CD4-positive, alpha-beta memory T cell (primary cell): Measurements from ENCODE around the gene NUMB. TPM values are rescaled to one million over a fixed set of nuclear protein-coding genes. Genes with fewer than 3 reads are reported as not detected.

ENCODE experiments used
- CTCF ChIA-PET: fragments of 350-600 bp; sonication (Branson Sonifier 250); formaldehyde crosslinking; loops from one replicate; lab custom pipeline; 2021; ENCODE audit warnings: inconsistent platforms; ENCODE audit not compliant: partially characterized antibody; lab: Charles Lee
- POLR2A ChIA-PET: fragments of 350-600 bp; sonication (Branson Sonifier 250); formaldehyde crosslinking; loops from one replicate; lab custom pipeline; 2021; ENCODE audit not compliant: partially characterized antibody; lab: Charles Lee
- DNase-seq, 5 donors: peaks; one replicate each; pipeline versions ENCODE4 v3.0.0 to v3.0.0-alpha.2; 2020 to 2022; ENCODE audit warnings: mixed read lengths in 1 of 5
- H3K27ac ChIP-seq: one replicate; pipeline ENCODE4 v1.7.0; 2013; ENCODE audit warnings: low read depth, low read length
- H3K27me3 ChIP-seq: 2 replicates; pipeline ENCODE4 v1.7.0; 2013; ENCODE audit warnings: mild to moderate bottlenecking, low read length, moderate library complexity; ENCODE audit not compliant: insufficient read depth
- H3K36me3 ChIP-seq: 2 replicates; pipeline ENCODE4 v1.7.0; 2013; ENCODE audit warnings: mild to moderate bottlenecking, low read length, moderate library complexity; ENCODE audit not compliant: insufficient read depth
- H3K4me1 ChIP-seq: 2 replicates; pipeline ENCODE4 v1.7.0; 2013; ENCODE audit warnings: mild to moderate bottlenecking, low read length, moderate library complexity; ENCODE audit not compliant: insufficient read depth
- H3K4me3 ChIP-seq, 2 donors: one replicate each; pipeline ENCODE4 v1.7.0; 2013; ENCODE audit warnings: low read length in 2 of 2, mild to moderate bottlenecking in 1 of 2
- H3K9me3 ChIP-seq, 2 donors: one replicate each; pipeline ENCODE4 v1.7.0; 2013; ENCODE audit warnings: low read length in 2 of 2, control low read depth in 1 of 2; ENCODE audit not compliant: control insufficient read depth in 1 of 2
- H3K27ac Mint-ChIP-seq, 7 donors: one replicate each; pipeline ENCODE4 v1.8.0; 2020 to 2021; ENCODE audit warnings: mixed read lengths in 7 of 7, mild to moderate bottlenecking in 6 of 7, inconsistent platforms in 3 of 7, moderate library complexity in 3 of 7
- H3K27me3 Mint-ChIP-seq, 2 donors: one replicate each; pipeline ENCODE4 v1.8.0; 2020 to 2021; ENCODE audit warnings: mixed read lengths in 2 of 2
- H3K36me3 Mint-ChIP-seq, 2 donors: one replicate each; pipeline ENCODE4 v1.8.0; 2020 to 2021; ENCODE audit warnings: mixed read lengths in 2 of 2, inconsistent platforms in 1 of 2, mild to moderate bottlenecking in 1 of 2
- H3K4me1 Mint-ChIP-seq, 4 donors: one replicate each; pipeline ENCODE4 v1.8.0; 2020 to 2021; ENCODE audit warnings: mixed read lengths in 4 of 4, mild to moderate bottlenecking in 1 of 4
- H3K4me3 Mint-ChIP-seq, 8 donors: one replicate each; pipeline ENCODE4 v1.8.0; 2020 to 2021; ENCODE audit warnings: mixed read lengths in 8 of 8, mild to moderate bottlenecking in 7 of 8, moderate library complexity in 6 of 8, inconsistent platforms in 3 of 8
- H3K9me3 Mint-ChIP-seq, 8 donors: one replicate each; pipeline ENCODE4 v1.8.0; 2020 to 2021; ENCODE audit warnings: mixed read lengths in 8 of 8, mild to moderate bottlenecking in 5 of 8, inconsistent platforms in 3 of 8, moderate library complexity in 1 of 8
- intact Hi-C: fragments of 100-400 bp; cut with micrococcal nuclease; formaldehyde crosslinking; loops from one replicate; pipeline ENCODE4 v1.15.1; 2023
- polyA plus RNA-seq, 2 donors: library from polyadenylated mRNA; unstranded; fragments of 300-500 nt; fragmentation: Illumina TruSeq; gene quantifications; one replicate each; pipeline ENCODE4 v1.2.3, GENCODE V29; 2021
- total RNA-seq, 2 experiments: library from RNA; stranded (reverse); gene quantifications; one replicate each; pipeline ENCODE4 v1.2.3, GENCODE V29; 2021

NUMB gene
- total and polyA plus RNA-seq, 4 experiments from 2014 or later = 31.1 to 47.3 (median 45.7) TPM

- Mint-ChIP-seq H3K27me3 (no peaks in the 10 kb centered on the region), H3K4me3 (no peak overlapping the region), H3K4me1 (peaks cover 16 to 39% (median 23%) of the 10 kb centered on the region in 4 donors), H3K27ac (peak overlapping the region in 1 of 7 donors; percentile 35), H3K36me3 (no peaks in the 10 kb centered on the region), H3K9me3 (no peaks in the 10 kb centered on the region)
- ChIA-PET POLR2A (interaction anchor here (1.8 kb wide), 1 partner anchor 9 kb away, joined by 5 read pairs; the partner anchor contains the start of gene NUMB), CTCF (interaction anchor here (0.6 to 8.1 kb wide), 4 partner anchors 8 to 1223 kb away, joined by 3 to 147 read pairs (median 5); partner anchors contain the start of gene NUMB)
- no peak for DNase-seq
- H3K27ac ChIP-seq = no peak overlapping the region
- intact Hi-C loops = no loop called here
- H3K27me3 ChIP-seq = no peaks in the 10 kb centered on the region
- peaks cover 31% of the 10 kb centered on the region for H3K4me1 ChIP-seq
- no peaks in the 10 kb centered on the region for H3K9me3 ChIP-seq
- H3K4me3 ChIP-seq = no peak overlapping the region
- no peaks in the 10 kb centered on the region for H3K36me3 ChIP-seq
These were observed 8.5 kb upstream of the NUMB start for GRCh38 chr14:73466861-73467260.

- intact Hi-C loops = no loop called here
- Mint-ChIP-seq H3K27me3 (no peaks in the 10 kb centered on the region), H3K36me3 (no peaks in the 10 kb centered on the region), H3K9me3 (no peaks in the 10 kb centered on the region), H3K4me3 (peak overlapping the region in 1 of 8 donors; percentile 34), H3K27ac (peak overlapping the region in 4 of 7 donors; percentile 57 to 77 (median 69)), H3K4me1 (peaks cover 16 to 39% (median 23%) of the 10 kb centered on the region in 4 donors)
- Histone ChIP-seq H3K4me1 (peaks cover 31% of the 10 kb centered on the region), H3K27me3 (no peaks in the 10 kb centered on the region), H3K9me3 (no peaks in the 10 kb centered on the region), H3K27ac (no peak overlapping the region), H3K36me3 (no peaks in the 10 kb centered on the region), H3K4me3 (no peak overlapping the region)
- DNase-seq = no peak
- ChIA-PET CTCF (no interaction called here), POLR2A (no interaction called here)
These were observed 7.6 kb upstream of the NUMB start for GRCh38 chr14:73465823-73466532.

DNA sequence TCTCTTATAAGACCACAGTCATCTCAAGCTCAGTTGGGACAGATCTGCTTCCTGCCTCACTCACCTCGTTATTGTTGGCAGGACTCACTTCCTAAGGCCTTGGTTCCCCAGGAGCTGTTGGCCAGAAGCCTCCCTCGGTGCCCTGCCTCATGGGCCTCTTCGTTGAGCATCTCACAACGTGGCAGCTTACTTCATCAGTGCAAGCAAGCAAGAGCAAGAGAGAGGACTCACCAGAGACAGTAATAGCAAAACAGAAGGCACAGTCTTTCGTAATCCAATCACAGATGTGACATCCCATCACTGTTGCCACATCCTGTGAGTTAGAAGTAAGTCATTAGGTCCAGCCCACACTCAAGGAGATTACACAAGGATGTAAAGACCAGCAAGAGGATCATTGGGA, 5.1 kb upstream of the NUMB start:
- intact Hi-C loops = no loop called here
- H3K4me3 ChIP-seq = no peak overlapping the region
- Mint-ChIP-seq H3K4me3 (no peak overlapping the region), H3K36me3 (peaks cover 0 to 2% of the 10 kb centered on the region in 2 donors), H3K9me3 (no peaks in the 10 kb centered on the region), H3K27me3 (no peaks in the 10 kb centered on the region), H3K4me1 (peaks cover 23 to 50% (median 32%) of the 10 kb centered on the region in 4 donors), H3K27ac (no peak overlapping the region)
- H3K27ac ChIP-seq = no peak overlapping the region
- ChIA-PET POLR2A (interaction anchor here (1.2 to 2.3 kb wide), 2 partner anchors 9 to 28 kb away, joined by 3 to 14 read pairs; partner anchors contain the start of gene RIOX1), CTCF (interaction anchor here (2.8 to 4.5 kb wide), 2 partner anchors 9 to 169 kb away, joined by 8 to 28 read pairs; no protein-coding TSS in a partner anchor)
- no peaks in the 10 kb centered on the region for H3K9me3 ChIP-seq
- H3K27me3 ChIP-seq = no peaks in the 10 kb centered on the region
- peaks cover 36% of the 10 kb centered on the region for H3K4me1 ChIP-seq
- no peak for DNase-seq
- no peaks in the 10 kb centered on the region for H3K36me3 ChIP-seq

GRCh38 chr14:73462815-73463214, 4.5 kb upstream of the NUMB start:
- no peaks in the 10 kb centered on the region for H3K27me3 ChIP-seq
- POLR2A ChIA-PET = interaction anchor here (1.2 to 2.3 kb wide), 2 partner anchors 9 to 28 kb away, joined by 3 to 14 read pairs; partner anchors contain the start of gene RIOX1
- Mint-ChIP-seq H3K27ac (no peak overlapping the region), H3K9me3 (no peaks in the 10 kb centered on the region), H3K4me1 (peaks cover 22 to 52% (median 31%) of the 10 kb centered on the region in 4 donors), H3K27me3 (no peaks in the 10 kb centered on the region), H3K4me3 (no peak overlapping the region), H3K36me3 (peaks cover 0 to 4% of the 10 kb centered on the region in 2 donors)
- H3K4me3 ChIP-seq = no peak overlapping the region
- H3K36me3 ChIP-seq = no peaks in the 10 kb centered on the region
- no peak for DNase-seq
- H3K4me1 ChIP-seq = peaks cover 35% of the 10 kb centered on the region
- intact Hi-C loops = no loop called here
- H3K27ac ChIP-seq = no peak overlapping the region
- no peaks in the 10 kb centered on the region for H3K9me3 ChIP-seq
- CTCF ChIA-PET = interaction anchor here (2.8 to 4.5 kb wide), 2 partner anchors 9 to 168 kb away, joined by 8 to 28 read pairs; no protein-coding TSS in a partner anchor

DNA sequence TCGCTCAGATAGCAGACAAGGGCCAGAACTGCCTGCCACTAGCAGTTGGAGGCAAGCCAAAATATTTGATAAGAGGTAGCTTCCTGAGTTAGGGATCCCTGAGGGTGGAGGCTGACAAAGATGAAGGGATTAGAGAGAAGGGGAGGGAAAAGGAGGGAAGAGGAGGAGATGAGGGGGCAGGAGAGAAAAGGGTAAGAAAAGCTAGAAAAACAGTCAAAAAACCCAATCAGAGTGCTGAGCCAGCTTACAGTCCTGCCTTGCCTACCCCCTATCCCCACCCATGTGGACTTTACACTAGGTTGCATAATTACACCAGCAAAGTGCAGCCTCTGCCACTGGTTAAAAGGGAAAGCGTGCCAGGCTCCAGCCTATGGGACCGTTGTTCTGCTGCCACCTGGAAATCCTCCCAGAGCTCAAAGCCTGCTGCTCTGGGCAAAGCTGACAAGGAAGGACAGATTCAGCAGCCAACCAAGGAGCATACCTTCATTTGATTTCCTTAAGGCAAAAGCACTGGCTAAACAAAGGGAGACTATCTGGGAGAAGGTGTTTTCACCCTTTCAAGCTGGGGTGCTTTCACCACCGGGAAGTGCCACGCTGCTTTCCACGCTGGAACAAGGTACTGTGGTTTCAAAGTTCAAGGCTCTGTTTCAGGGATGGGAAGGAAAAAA, 3.8 kb upstream of the NUMB start:
- Mint-ChIP-seq H3K9me3 (no peaks in the 10 kb centered on the region), H3K4me3 (no peak overlapping the region), H3K4me1 (peaks cover 22 to 51% (median 33%) of the 10 kb centered on the region in 4 donors), H3K27ac (peak overlapping the region in 1 of 7 donors; percentile 54), H3K27me3 (no peaks in the 10 kb centered on the region), H3K36me3 (peaks cover 0 to 5% of the 10 kb centered on the region in 2 donors)
- Histone ChIP-seq H3K36me3 (no peaks in the 10 kb centered on the region), H3K9me3 (no peaks in the 10 kb centered on the region), H3K27ac (no peak overlapping the region), H3K4me3 (no peak overlapping the region), H3K4me1 (peaks cover 33% of the 10 kb centered on the region), H3K27me3 (no peaks in the 10 kb centered on the region)
- CTCF ChIA-PET = interaction anchor here (2.8 to 4.5 kb wide), 2 partner anchors 10 to 167 kb away, joined by 8 to 28 read pairs; no protein-coding TSS in a partner anchor
- intact Hi-C loops = no loop called here
- no peak for DNase-seq
- POLR2A ChIA-PET = interaction anchor here (1.2 to 2.3 kb wide), 2 partner anchors 10 to 29 kb away, joined by 3 to 14 read pairs; partner anchors contain the start of gene RIOX1

DNA sequence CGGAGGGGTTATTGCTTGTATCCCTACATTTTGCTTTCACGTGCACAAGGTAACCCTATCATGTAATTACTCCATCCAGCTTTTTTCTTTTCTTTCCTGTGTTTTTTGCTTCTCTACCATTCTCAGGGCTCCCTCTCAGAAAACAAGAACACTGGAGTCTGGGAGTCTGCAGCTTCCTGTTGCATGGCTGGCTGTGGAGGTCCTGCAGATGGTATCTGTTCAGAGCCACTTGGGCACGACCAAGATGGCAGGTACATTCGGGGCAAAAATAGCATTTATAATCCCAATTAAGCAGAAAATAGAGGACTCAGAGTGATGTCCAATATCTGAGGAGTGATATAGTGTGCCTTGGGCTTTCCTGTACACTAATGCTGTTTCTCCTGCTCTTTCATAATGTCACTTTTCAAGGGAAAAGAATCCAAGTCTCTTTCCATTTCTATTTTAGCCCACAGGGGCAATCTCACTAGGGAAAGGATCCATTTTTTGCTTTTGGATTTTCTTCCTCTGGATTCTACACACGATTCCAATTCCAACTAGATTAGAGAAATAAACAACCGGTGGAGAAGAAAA, 3.2 kb upstream of the NUMB start:
- peaks cover 34% of the 10 kb centered on the region for H3K4me1 ChIP-seq
- peak overlapping the region in 1 of 7 donors; percentile 54 for H3K27ac Mint-ChIP-seq
- H3K27me3 ChIP-seq = no peaks in the 10 kb centered on the region
- DNase-seq = no peak
- no peak overlapping the region for H3K4me3 ChIP-seq
- no peak overlapping the region for H3K27ac ChIP-seq
- ChIA-PET POLR2A (no interaction called here), CTCF (interaction anchor here (2.8 to 4.5 kb wide), 2 partner anchors 11 to 167 kb away, joined by 8 to 28 read pairs; no protein-coding TSS in a partner anchor)
- peaks cover 27 to 51% (median 37%) of the 10 kb centered on the region in 4 donors for H3K4me1 Mint-ChIP-seq
- H3K9me3 Mint-ChIP-seq = no peaks in the 10 kb centered on the region
- no peaks in the 10 kb centered on the region for H3K36me3 ChIP-seq
- H3K4me3 Mint-ChIP-seq = no peak overlapping the region
- no peaks in the 10 kb centered on the region for H3K9me3 ChIP-seq
- peaks cover 0 to 6% of the 10 kb centered on the region in 2 donors for H3K36me3 Mint-ChIP-seq
- H3K27me3 Mint-ChIP-seq = no peaks in the 10 kb centered on the region
- intact Hi-C loops = no loop called here
